Measurements from ENCODE around the gene CRACR2A. TPM values are rescaled to one million over a fixed set of nuclear protein-coding genes. Genes with fewer than 3 reads are reported as not detected.

CRACR2A gene
- total RNA-seq, 6 donors from 2014 or later = 5.5 to 19.9 (median 7.2) TPM

DNA sequence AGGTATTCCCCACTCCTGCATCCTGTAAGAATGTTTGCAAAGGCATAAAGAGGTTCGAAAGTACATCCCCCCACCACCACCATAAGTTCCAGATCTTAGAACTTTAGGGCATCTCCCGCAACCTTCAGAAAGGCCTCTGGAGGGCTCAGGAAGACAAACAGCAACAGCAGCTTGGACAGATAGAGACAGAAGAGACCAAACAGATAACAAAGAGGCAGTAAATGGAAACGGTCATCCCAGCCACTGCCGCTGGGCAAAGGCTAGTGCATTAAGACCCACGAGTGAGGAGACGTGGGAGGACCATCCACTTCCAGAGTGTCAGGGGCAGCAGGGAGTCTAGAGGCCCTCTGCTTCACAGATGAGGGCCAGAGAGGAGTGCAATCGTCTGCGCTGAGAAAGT lies 124.3 kb downstream of the CRACR2A start:
- 87 to 94% methylated on average over 8 of the region's 8 CpGs for WGBS, 2 donors

DNA sequence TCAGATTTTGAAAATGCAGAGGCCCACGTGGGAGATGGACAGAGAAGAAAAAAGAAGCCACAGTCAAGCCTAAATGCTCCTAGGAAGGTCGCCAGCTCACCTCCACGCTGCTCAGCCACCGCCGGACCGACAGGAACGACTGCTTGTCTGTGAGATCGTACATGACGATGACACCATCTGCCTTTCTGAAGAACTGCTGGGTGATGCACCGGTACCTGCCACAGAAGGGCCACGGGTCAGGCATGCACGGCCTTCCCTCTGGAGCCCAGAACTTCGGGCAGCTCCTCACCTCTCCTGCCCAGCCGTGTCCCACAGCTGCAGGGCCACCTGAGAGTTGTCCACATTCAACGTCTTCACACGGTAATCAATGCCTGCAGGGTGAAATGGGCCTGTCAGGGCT lies 125.6 kb downstream of the CRACR2A start:
- no peak for ATAC-seq (ENCODE audit: low FRiP score in 2 of 2)
- Histone ChIP-seq H3K27ac (no peak overlapping the region), H3K9me3 (no peaks in the 10 kb centered on the region), H3K36me3 (peaks cover 0 to 13% (median 5%) of the 10 kb centered on the region in 4 donors), H3K27me3 (no peaks in the 10 kb centered on the region), H3K4me1 (no peaks in the 10 kb centered on the region), H3K4me3 (no peak overlapping the region)
- 92 to 96% methylated on average over 16 of the region's 16 CpGs for WGBS, 2 donors
- TF ChIP-seq POLR2AphosphoS5 (IDR thresholded peaks at IDR 0.05) (no peak), POLR2A (IDR thresholded peaks at IDR 0.05) (no peak), EP300 (IDR thresholded peaks at IDR 0.05) (no peak)
- TF ChIP-seq, protein P1, sequence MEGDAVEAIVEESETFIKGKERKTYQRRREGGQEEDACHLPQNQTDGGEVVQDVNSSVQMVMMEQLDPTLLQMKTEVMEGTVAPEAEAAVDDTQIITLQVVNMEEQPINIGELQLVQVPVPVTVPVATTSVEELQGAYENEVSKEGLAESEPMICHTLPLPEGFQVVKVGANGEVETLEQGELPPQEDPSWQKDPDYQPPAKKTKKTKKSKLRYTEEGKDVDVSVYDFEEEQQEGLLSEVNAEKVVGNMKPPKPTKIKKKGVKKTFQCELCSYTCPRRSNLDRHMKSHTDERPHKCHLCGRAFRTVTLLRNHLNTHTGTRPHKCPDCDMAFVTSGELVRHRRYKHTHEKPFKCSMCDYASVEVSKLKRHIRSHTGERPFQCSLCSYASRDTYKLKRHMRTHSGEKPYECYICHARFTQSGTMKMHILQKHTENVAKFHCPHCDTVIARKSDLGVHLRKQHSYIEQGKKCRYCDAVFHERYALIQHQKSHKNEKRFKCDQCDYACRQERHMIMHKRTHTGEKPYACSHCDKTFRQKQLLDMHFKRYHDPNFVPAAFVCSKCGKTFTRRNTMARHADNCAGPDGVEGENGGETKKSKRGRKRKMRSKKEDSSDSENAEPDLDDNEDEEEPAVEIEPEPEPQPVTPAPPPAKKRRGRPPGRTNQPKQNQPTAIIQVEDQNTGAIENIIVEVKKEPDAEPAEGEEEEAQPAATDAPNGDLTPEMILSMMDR (IDR thresholded peaks at IDR 0.05) = no peak
- peak in 1 of 2 donors; percentile 53 for DNase-seq

More for the DNA sequence above, 124.3 kb downstream of the CRACR2A start:
- ATAC-seq (ENCODE audit: low FRiP score in 2 of 2) (no peak), DNase-seq (no peak)
- Histone ChIP-seq H3K4me1 (no peaks in the 10 kb centered on the region), H3K27me3 (no peaks in the 10 kb centered on the region), H3K9me3 (no peaks in the 10 kb centered on the region), H3K27ac (no peak overlapping the region), H3K4me3 (no peak overlapping the region), H3K36me3 (peaks cover 0 to 13% (median 5%) of the 10 kb centered on the region in 4 donors)
- TF ChIP-seq POLR2AphosphoS5 (IDR thresholded peaks at IDR 0.05) = no peak
- TF ChIP-seq EP300 (IDR thresholded peaks at IDR 0.05) = no peak
- TF ChIP-seq, protein P1 (IDR thresholded peaks at IDR 0.05) = no peak
- no peak for TF ChIP-seq POLR2A (IDR thresholded peaks at IDR 0.05)

DNA sequence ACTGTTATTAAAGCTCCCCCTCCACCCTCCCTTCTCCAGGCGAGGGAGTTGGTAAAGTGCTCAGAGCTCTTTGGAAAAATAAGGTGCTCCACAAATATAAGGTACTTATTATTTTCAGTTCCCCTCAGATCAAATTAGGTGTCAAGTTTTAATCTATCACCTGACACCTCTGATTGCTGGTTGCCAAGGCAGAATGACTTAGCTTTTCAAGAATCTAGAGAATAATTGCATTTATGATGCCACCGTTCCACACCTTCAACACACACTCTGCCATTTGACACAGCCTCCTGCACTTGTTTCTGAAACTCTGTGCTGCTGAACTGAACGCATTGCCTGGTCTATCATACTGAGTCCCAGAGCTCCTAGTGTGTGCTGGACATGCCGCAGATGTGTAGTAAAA lies 128.6 kb downstream of the CRACR2A start:
- H3K27me3 ChIP-seq = no peaks in the 10 kb centered on the region
- no peak overlapping the region for H3K4me3 ChIP-seq
- no peaks in the 10 kb centered on the region for H3K4me1 ChIP-seq
- peaks cover 0 to 10% (median 3%) of the 10 kb centered on the region in 4 donors for H3K36me3 ChIP-seq
- DNase-seq (no peak), ATAC-seq (ENCODE audit: low FRiP score in 2 of 2) (no peak)
- H3K9me3 ChIP-seq = no peaks in the 10 kb centered on the region
- TF ChIP-seq, protein P1 (IDR thresholded peaks at IDR 0.05) = no peak
- TF ChIP-seq POLR2A (IDR thresholded peaks at IDR 0.05) (no peak), EP300 (IDR thresholded peaks at IDR 0.05) (no peak), POLR2AphosphoS5 (IDR thresholded peaks at IDR 0.05) (no peak)
- WGBS, 2 donors = 88 to 94% methylated on average over 4 of the region's 4 CpGs
- no peak overlapping the region for H3K27ac ChIP-seq

DNA sequence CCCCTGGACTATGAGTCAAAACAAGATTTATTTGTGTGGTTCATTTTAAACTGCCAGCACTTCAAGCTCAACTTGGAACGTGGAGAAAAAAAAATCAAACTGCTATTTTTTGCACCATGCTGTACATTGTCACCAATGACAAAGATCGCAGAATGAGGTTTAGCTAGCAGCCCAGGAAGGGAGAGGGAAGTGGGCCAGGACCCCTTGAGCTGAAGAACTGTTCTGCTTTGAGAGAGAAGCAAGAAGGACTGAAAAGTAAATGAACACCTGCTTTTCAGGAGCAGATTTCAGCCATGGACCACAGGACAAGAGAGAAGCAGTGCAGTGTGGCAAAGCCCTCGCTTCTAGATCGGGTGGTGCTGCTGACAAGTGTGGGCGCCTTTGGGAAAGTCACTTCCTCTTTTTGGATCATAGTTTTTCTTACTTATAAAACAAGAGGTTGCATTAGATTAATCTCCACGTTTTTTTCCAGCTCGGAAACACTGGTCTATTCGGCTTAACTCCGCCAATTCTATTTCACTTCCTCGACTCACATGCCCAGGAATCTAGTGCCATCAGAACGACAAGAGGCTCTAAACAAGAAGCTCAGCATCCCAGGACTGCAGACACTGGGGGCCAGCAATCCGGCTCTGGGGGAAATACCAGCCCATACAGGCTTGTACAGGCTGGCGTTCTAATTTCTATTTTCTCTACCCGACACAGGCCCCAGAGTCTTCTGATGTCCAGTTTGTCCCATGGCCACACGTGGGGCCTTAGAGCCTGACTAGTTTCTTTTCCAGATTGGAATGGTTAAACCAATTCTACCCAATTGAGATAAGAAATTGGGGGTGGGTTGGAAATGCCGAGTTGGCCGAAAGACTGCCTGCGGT lies 129.9 kb downstream of the CRACR2A start:
- H3K4me1 ChIP-seq = no peaks in the 10 kb centered on the region
- WGBS, 2 donors = 72 to 82% methylated on average over 18 of the region's 18 CpGs
- no peaks in the 10 kb centered on the region for H3K27me3 ChIP-seq
- ATAC-seq (ENCODE audit: low FRiP score in 2 of 2) = no peak
- no peaks in the 10 kb centered on the region for H3K9me3 ChIP-seq
- H3K36me3 ChIP-seq = peaks cover 0 to 14% (median 3%) of the 10 kb centered on the region in 4 donors
- no peak overlapping the region for H3K4me3 ChIP-seq
- TF ChIP-seq POLR2A (IDR thresholded peaks at IDR 0.05) (no peak), POLR2AphosphoS5 (IDR thresholded peaks at IDR 0.05) (no peak), EP300 (IDR thresholded peaks at IDR 0.05) (no peak)
- TF ChIP-seq, protein P1 (IDR thresholded peaks at IDR 0.05) = no peak
- DNase-seq = no peak
- no peak overlapping the region for H3K27ac ChIP-seq

Measured in upper lobe of left lung (tissue), 6 donors.